TTC549 (cell line): Measurements from ENCODE around the gene PAX3.

ENCODE experiments used
- FAIRE-seq: peaks from 2 replicates; lab custom pipeline; 2012; peaks lifted over from hg19 to GRCh38; lab: Jason Lieb, UNC

The PAX3 gene

DNA sequence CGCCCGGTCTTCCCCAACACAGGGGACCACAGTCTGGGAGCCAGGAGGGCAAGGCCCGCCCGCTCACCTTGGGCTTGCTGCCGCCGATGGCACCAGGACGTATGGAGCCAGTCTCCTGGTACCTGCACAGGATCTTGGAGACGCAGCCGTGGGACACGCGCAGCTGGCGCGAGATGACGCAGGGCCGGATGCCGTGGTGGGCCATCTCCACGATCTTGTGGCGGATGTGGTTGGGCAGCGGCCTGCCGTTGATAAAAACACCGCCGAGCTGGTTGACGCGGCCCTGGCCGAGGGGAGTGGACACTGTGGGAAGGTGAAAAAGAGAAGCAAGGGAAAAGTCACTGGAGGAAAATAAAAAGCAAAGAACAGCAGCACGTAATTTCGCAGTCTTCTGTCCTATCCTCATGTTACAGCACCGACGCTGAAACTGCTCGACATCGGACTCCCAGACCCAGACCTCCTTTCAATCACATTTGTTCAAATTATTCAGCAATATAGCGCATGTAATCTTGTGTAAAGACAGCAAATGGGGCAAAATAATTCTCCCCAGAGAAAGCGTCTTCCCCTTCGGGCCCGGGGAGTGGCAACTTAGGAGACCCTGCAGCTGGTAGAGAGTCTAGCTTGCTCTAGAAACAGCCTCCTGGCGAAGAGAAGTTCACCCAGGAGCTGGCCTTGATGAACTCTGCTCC, 1.7 kb downstream of the PAX3 start:
- no peak for FAIRE-seq

GRCh38 chr2:222296311-222296741, 2.5 kb downstream of the PAX3 start:
- no peak for FAIRE-seq

DNA sequence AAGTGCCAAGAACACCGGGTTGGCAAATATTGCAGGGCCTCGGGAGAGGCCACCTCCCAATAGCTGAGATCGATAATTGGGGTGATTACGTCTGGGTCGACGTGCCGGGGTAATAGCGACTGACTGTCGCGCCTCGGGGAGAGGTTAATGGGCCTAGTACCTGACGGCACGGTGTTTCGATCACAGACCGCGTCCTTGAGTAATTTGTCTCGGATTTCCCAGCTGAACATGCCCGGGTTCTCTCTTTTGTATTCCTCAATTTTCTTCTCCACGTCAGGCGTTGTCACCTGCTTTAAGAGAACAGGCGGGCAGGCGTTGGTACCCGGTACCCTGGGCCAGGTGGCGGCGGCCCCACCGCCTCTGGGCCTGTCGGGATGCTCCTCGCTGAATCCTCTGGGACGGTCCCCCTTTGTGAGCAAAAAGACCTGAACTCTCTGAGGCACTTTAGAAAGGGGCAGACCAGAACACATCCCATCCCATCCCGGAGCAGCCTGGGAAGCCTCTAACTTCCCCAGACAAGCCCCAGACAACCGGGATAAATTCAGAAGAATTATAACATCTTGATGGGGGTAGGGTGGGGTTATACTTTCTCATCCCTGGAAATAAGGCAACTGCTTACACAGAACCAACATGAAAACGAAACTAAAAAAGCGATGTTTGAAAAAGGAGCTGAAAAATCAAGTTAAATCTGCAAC, 3.3 kb downstream of the PAX3 start:
- no peak for FAIRE-seq

- no peak for FAIRE-seq
These were observed 3.8 kb downstream of the PAX3 start for GRCh38 chr2:222294996-222295367.

DNA sequence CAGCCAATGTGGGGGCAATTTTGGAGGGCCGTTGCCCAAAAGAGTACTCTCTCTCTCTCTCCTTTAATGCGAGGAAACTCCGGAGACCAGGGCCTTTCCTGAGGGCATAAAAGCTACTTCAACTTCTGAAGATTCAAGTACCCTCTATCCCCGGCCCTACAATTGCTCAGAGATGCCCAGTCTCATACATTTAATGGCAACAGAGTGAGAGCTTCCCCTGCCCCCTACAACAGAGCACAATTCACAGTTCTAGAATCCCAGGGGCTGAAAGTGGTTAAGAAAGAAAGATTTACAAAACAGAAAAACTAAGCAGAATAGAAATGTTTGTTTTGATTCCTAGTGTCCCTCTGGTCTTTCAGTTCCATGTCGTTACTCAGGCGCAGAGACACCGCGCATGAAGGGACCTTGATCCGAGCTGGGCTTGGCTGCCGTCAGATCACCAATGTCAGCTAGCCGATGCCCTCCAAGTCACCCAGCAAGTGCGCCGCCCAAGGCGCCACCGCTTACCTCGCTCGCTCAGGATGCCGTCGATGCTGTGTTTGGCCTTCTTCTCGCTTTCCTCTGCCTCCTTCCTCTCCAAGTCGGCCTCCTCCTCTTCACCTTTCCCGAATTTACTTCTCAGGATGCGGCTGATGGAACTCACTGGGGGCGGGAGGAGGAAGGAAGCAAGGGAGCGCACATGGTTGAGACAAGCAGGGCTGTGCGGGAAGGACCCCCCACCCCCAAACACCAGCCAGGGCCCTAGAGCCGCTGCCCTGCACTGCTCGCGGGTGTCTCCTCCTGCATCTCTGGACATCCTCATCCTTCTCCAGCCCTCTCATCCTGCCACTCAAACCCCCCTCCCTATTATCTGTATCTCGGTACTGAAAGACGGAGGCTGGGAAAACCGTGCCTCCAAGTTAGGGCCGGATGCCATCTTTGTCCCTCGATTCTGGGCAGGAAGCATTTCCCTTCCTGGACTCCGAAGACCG, 4.9 kb downstream of the PAX3 start:
- no peak for FAIRE-seq

DNA sequence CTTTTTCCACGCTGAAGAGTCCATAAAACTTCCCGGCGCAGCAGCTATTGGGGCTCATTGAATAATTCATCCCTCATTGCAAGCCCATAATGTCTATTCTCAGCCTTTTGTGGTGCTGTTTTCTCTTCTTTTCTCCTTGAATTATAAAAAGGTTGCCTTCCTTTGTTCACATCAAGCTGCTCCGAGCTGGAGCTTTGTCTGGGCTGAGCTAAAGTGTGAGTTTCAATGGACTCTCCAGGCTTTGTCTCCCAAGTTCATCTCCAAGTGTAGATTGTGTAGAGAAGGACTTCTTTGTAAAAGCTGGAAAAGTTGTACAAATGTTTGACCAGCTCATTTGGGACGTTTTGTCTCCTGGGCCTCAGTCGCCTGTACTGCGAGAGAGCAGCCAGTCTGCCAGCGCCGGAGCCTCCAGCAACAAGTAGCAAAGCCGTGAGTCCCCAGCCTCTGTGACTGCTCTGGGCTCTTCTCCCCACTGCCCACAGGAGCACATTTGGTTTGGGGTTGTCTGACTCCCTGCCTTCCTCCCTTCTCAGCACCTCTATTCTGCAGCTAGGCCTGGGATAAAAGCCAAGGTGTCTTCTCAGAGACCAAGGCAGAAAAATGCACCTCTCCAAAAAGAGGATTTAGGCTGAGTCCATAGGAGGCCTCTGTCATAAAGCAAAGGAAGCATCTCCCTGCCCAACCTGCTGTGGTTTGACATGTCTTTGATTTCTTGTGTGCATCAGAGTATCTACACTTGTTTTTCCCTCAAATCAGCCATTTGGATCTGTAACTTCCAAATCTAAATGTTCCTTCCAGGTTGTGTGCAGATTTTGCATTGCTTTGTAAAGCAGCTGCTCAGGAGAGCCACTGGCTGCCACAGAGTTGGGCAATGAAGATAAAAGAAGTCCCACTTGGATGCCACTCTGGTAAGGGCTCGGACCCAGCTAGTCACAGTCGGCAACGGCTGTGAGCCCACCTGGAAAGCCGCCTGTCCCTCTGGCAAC, 6.4 kb downstream of the PAX3 start:
- FAIRE-seq, result no peak

DNA sequence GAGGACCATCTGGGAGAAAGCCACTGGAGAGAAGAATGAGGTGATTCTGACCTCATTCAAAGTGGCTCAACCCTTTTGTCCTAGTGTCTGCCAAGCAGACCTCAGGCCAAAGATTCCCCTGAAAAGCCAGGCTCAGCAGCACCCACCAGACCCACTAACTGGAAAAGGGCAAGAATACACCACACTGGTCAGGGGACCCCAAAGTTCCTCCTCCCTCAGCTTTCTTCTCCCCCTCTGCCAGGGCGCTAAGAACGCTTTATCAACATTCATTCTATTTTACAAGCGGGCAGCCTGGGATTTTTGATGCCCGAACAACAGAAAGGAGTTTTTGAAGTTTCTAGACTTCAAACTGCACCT, 7.3 kb downstream of the PAX3 start:
- no peak for FAIRE-seq

DNA sequence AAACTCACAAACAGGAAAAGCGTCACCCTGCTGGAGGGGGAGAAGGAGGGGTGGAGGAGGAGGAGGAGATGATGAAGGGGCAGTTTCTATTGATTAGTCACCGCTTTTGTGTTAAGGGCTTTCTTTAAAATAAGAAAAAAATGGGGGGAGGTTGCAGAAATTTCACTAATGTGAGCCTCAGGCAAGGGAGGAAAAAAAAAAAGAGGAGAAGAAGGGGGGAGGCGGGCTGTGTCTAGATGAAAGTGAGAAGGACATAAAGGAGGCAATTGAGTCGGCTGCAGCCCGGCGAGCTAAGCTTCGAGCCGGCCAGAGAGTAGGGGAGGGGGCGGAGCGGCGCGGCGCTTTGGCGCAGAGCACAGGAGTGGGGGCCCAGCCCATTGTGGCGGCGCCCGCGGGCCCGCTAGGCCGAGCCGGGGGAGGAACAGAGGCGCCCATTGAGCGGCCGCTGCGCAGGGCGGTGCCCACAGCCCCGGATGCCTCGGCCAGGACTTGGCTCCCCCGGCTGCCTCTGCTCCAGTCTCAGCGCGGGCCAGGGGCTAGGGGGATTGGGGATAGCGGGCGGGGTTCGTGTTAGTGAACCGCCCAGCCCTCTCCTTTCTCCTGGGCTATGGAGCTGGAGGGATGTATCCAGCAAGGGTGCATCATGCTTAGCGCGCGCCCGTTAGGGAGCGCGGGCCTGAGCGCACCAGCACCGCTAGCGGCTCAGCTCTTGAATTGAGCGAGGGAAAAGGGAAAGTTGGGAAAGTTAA, 7.9 kb downstream of the PAX3 start:
- no peak for FAIRE-seq

DNA sequence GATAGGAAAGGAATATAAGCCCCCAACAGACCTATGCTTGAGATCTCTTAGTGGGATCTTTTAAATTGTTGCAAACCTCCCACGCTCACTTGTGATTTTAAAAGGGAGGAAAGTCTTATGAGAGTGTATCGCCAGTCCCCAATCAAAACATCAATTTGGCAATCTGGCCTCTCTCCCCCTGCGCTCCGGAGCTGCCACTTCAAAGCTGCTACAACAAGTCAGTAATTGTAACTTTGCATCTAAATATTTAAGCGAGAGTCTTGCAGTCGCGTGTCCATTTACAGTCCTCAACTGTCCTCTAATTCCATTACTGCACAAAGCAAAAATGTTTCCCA, 8.4 kb downstream of the PAX3 start:
- no peak for FAIRE-seq

- FAIRE-seq, result no peak
These were observed 9.3 kb downstream of the PAX3 start for GRCh38 chr2:222289278-222290160.

DNA sequence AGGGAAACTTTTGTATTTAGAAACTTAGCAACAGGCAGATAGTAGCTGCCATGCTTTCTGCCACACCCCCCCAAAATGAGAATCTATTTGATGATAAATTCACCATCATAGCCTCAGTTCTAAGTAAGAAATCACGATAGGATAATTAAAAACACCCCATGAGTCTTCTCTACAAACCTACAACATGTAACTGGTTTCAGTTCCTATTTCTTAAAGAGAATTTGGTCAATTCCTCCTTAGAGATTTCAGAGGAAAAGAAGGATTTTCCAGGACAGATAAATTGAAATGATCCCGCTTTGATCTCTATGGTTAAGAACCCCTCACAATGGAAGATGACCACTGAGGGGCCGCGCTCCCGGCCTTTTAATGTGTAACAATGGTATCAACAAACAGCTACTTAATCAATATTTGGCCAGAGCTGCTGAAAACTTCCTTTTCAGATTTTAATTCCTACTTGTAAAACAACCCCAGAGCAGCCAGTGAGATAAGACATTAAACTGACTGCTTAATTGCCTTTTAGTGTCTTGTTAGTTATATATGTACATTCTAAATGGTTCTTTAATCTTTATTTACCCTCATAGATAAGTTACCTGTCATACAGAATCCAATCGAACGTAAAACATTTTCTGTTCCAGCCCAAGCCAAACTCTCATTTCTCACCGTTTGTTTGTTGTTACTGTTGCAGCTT, 10.1 kb downstream of the PAX3 start:
- FAIRE-seq, result no peak

- FAIRE-seq, result no peak
These were observed 10.8 kb downstream of the PAX3 start for GRCh38 chr2:222287862-222288479.

- no peak for FAIRE-seq
These were observed 14.3 kb downstream of the PAX3 start for GRCh38 chr2:222284466-222284865.

GRCh38 chr2:222283634-222284033, 15.2 kb downstream of the PAX3 start:
- no peak for FAIRE-seq

DNA sequence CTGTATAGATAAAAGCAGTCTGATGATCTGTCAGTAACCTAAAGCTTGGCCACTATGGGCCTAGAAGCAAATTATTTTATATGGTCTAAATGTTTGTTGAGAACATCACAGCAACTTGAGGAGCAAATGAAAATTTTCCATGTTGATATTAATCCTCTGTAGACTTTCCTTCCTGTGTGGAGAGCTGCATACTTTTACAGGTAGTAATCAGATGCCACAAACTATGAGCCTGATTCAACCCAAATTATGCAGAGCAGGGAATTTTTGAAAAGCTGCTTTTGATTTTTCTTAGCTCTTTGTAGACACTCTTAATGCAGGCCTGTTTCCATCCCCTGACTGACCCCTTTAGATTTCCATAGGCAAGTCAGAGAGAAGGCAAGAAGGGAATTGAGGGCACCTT, 17.3 kb downstream of the PAX3 start:
- no peak for FAIRE-seq

- FAIRE-seq, result no peak
These were observed 18.0 kb downstream of the PAX3 start for GRCh38 chr2:222280795-222281194.

DNA sequence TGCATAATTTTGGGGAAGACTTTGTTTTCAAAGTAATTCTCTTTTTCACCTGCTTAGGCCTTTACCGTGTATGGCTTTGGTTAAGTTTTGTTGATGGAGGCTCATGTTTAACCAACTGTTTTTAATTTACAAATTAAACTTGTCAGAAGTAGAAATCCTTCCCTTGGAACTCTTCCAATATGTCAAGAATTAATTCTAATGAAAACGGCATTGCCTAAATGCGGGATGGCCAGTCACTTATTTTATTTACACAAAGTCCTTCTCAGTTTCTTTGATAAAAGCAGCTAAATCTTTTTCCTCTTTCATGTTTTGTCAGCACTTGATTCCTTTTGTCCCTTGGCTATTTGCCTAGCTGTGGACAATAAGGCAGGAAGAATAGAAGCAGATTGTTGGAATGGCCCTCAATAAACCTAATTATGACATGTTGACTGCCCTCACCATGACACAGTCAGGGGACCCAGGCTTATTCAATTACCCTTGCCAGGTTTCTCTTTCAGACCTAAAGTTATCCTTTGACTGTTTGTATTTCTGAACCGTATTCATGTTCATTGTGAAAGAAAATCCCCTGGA, 26.3 kb downstream of the PAX3 start:
- no peak for FAIRE-seq

DNA sequence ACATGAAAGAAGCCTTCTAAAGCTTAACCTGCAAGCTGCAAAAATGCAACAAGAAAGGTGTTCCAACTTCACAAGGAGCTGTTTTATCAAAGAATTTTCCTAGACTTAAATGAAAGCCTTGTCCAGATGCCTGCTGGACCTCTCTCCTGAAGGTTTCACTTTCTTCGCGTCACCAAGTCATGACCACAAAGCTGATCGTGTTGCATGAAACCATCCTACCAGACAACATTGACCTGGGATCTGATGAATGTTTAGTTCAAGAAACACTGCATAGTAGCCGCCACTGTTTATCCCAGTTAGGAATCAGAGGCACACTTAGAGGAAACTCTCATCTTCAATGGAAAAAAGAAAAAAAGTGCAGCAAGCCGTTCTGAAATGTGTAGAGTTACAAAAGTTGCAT, 26.9 kb downstream of the PAX3 start:
- no peak for FAIRE-seq

GRCh38 chr2:222270396-222270795, 28.4 kb downstream of the PAX3 start:
- no peak for FAIRE-seq
